GM23248 (cell line): ENCODE measurements around the gene NT5DC3.

Source experiments
- EZH2 ChIP-seq: fragments of 200-600 bp; sonication (generic); IDR thresholded peaks from 2 replicates; pipeline ENCODE4 v1.6.1; 2018; ENCODE audit warnings: antibody characterized with exemption, mild to moderate bottlenecking; ENCODE audit not compliant: insufficient read depth, poor library complexity, severe bottlenecking
- EZH2phosphoT487 ChIP-seq: fragments of 200-600 bp; sonication (generic); IDR thresholded peaks from 2 replicates; pipeline ENCODE4 v1.6.1; 2018; ENCODE audit warnings: antibody characterized with exemption, moderate library complexity, mild to moderate bottlenecking, low read depth; ENCODE audit not compliant: insufficient read depth

GRCh38 chr12:103793046-103793445 is 48.0 kb downstream of the NT5DC3 start:
- TF ChIP-seq EZH2, result no peak
- no peak for TF ChIP-seq EZH2phosphoT487
